IPS-18a (cell line): ENCODE results near the gene ALG1.
A peak's percentile ranks its signal among the peaks of the same experiment; 100 is the strongest.
"Not testable (repeated sequence)": the region's sequence is repeated elsewhere in the genome, so short reads cannot be mapped to it uniquely, and the experiment has no call there.

Experiments used
- H3K27ac ChIP-seq: one replicate; pipeline ENCODE4 v1.5.1; 2013; ENCODE audit warnings: low read length
- H3K27me3 ChIP-seq: one replicate; pipeline ENCODE4 v1.6.1; 2013; ENCODE audit warnings: mild to moderate bottlenecking, low read length; ENCODE audit not compliant: control insufficient read depth, insufficient read depth
- H3K36me3 ChIP-seq: one replicate; pipeline ENCODE4 v1.6.1; 2013; ENCODE audit warnings: low read depth, low read length; ENCODE audit not compliant: control insufficient read depth
- H3K4me1 ChIP-seq: one replicate; pipeline ENCODE4 v1.6.1; 2013; ENCODE audit warnings: low read depth, low read length; ENCODE audit not compliant: control insufficient read depth
- H3K4me3 ChIP-seq: one replicate; pipeline ENCODE4 v1.5.1; 2013; ENCODE audit warnings: low read length
- H3K9ac ChIP-seq: one replicate; pipeline ENCODE4 v1.6.1; 2013; ENCODE audit warnings: mild to moderate bottlenecking, low read length, moderate library complexity
- H3K9me3 ChIP-seq: one replicate; pipeline ENCODE4 v1.6.1; 2013; ENCODE audit warnings: low read depth, low read length; ENCODE audit not compliant: control insufficient read depth

Gene ALG1

DNA sequence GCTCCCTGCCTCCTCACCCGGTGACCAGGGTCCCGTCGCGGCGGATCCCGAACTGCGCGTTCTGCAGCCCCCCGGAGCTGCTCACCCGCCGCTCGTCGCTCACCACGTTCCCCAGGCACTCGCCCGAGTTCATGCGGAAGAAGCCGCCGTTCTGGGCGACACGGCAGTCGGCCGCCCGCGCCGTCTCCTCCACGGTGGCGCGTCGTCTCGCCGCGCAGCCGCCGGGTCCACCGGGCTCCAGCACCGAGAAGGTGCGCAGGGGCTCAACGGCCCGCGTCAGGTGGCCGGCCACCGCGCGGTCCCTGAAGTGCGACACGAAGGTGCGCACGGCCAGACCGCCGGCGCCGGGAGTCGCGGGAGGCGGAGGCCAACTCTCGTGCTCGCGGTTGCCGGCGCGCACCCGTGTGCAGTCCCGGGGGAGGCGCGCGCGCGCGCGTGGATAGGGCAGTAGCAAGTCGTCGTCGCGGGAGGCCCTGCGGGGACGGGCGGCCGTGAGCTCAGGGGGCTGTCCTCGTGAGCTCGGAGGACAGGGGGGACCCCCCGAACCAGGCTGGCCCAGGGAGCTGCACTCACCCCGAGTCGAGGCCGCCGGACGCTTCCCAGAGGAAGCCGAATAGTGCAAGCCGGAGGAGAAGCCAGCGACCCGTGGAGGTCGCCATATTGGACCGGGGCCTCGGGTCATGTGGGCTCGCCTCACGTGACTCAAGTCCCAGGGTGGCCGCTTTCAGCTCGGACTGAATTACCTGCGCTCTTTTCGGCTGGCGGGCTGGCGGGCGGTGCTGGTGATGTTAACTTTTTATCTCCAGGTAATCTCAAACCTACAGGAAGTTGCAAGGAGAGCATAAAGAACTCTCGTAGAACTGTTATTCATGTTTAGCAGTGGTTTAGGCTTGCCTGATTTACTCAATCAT, 38.1 kb upstream of the ALG1 start, which contains the start of gene NAGPA:
Gene NAGPA, minus strand, starts transcription at position 680 of the 911 bp plus-strand sequence. Its CDS starts 21 bp downstream, at position 659.
- peak within 1 kb of the TSS; percentile 50 for H3K9ac ChIP-seq
- H3K36me3 ChIP-seq = no peaks in the 10 kb centered on the region
- H3K9me3 ChIP-seq = no peaks in the 10 kb centered on the region
- peak within 1 kb of the TSS; percentile 68 for H3K4me3 ChIP-seq
- peaks cover 5% of the 10 kb centered on the region for H3K4me1 ChIP-seq
- peaks cover 7% of the 10 kb centered on the region for H3K27me3 ChIP-seq
- no peak within 1 kb of the TSS for H3K27ac ChIP-seq

DNA sequence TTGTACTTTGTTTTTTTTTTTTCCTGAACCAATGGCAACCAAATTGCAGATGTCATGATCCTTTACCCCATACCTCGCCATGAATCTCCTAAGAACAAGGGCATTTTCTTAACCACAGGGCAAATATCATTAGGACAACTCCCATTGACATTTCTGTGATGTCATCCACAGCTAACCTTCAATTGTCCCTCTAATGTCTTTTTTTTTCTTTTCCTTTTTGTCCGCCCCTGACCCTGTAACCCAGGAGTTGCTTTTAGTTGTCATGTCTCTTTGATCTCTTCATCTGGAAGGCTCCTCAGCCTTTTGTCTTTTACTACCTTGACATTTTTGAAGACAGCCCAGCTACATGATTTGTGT, 37.5 kb upstream of the ALG1 start:
- no peaks in the 10 kb centered on the region for H3K9me3 ChIP-seq

GRCh38 chr16:5035909-5036227, 35.8 kb upstream of the ALG1 start:
- H3K27ac ChIP-seq = no peak overlapping the region
- H3K4me3 ChIP-seq = no peak overlapping the region
- H3K9me3 ChIP-seq = no peaks in the 10 kb centered on the region
- H3K4me1 ChIP-seq = peaks cover 5% of the 10 kb centered on the region
- H3K27me3 ChIP-seq = peaks cover 7% of the 10 kb centered on the region
- no peak overlapping the region for H3K9ac ChIP-seq
- no peaks in the 10 kb centered on the region for H3K36me3 ChIP-seq

More for the DNA sequence above, 37.5 kb upstream of the ALG1 start:
- Histone ChIP-seq H3K9ac (peak overlapping the region; percentile 50), H3K27ac (no peak overlapping the region), H3K36me3 (no peaks in the 10 kb centered on the region), H3K4me3 (peak overlapping the region; percentile 68), H3K27me3 (peaks cover 7% of the 10 kb centered on the region), H3K4me1 (peaks cover 5% of the 10 kb centered on the region)

- Histone ChIP-seq H3K9me3 (no peaks in the 10 kb centered on the region), H3K36me3 (no peaks in the 10 kb centered on the region), H3K27me3 (peaks cover 7% of the 10 kb centered on the region), H3K4me3 (no peak overlapping the region), H3K4me1 (peaks cover 5% of the 10 kb centered on the region), H3K9ac (no peak overlapping the region), H3K27ac (no peak overlapping the region)
These were observed 35.2 kb upstream of the ALG1 start for GRCh38 chr16:5036228-5037156.

DNA sequence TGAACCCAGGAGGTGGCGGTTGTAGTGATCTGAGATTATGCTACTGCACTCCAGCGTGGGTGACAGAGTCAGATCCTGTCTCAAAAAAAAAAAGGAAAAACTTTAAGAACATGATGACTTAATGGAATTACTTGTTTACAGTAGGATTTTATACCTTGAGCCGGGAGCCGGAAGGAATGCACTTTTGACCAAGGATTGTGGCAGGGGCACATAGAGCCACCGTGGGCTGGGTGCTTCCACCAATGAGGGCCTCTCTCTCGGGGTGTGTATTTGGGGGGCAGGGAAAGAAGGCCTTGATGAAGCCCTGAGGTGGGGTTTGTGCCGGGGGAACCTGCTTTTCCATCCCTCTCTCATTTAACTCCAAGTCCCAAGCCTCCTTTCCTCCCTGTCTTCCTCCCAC, 31.2 kb upstream of the ALG1 start:
- H3K4me1 ChIP-seq = peaks cover 5% of the 10 kb centered on the region
- H3K27ac ChIP-seq = no peak overlapping the region
- no peak overlapping the region for H3K4me3 ChIP-seq
- no peaks in the 10 kb centered on the region for H3K36me3 ChIP-seq
- no peaks in the 10 kb centered on the region for H3K27me3 ChIP-seq
- no peak overlapping the region for H3K9ac ChIP-seq
- no peaks in the 10 kb centered on the region for H3K9me3 ChIP-seq

- no peak overlapping the region for H3K9ac ChIP-seq
- H3K27ac ChIP-seq = no peak overlapping the region
These were observed 30.0 kb upstream of the ALG1 start for GRCh38 chr16:5041600-5042133.

DNA sequence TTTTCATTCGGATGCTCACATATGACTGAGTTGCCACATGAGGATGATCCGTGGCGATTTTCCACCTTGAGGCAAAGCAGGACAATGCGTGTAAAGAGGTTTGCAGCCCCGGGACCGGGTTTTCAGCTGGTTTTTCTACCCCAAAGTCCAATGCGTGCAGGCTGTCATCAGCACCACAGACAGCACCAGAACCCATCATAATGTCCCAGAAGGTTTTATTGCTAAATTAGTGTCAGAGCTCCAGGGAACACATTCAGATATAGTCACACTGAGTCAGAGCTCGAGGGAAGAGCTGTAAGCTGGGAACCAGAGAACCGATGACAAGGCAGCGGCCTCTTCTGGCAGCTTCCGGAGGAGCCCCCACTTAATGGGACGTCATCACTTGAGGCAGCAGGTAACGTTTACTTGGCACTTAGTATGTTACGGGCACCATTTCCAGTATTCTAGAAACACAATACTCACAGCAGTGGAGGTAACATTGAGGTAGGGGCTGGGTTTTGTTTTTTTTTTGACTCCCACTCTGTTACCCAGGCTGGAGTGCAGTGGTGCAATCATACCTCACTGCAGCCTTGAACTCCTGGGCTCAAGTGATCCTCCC, 29.0 kb upstream of the ALG1 start:
- Histone ChIP-seq H3K4me1 (no peaks in the 10 kb centered on the region), H3K27ac (no peak overlapping the region), H3K36me3 (no peaks in the 10 kb centered on the region), H3K9me3 (no peaks in the 10 kb centered on the region), H3K27me3 (no peaks in the 10 kb centered on the region), H3K9ac (no peak overlapping the region), H3K4me3 (no peak overlapping the region)

More at GRCh38 chr16:5041600-5042133, 30.0 kb upstream of the ALG1 start:
- H3K9me3 ChIP-seq = no peaks in the 10 kb centered on the region
- H3K4me3 ChIP-seq = no peak overlapping the region
- peaks cover under 1% of the 10 kb centered on the region for H3K4me1 ChIP-seq
- no peaks in the 10 kb centered on the region for H3K27me3 ChIP-seq
- no peaks in the 10 kb centered on the region for H3K36me3 ChIP-seq

DNA sequence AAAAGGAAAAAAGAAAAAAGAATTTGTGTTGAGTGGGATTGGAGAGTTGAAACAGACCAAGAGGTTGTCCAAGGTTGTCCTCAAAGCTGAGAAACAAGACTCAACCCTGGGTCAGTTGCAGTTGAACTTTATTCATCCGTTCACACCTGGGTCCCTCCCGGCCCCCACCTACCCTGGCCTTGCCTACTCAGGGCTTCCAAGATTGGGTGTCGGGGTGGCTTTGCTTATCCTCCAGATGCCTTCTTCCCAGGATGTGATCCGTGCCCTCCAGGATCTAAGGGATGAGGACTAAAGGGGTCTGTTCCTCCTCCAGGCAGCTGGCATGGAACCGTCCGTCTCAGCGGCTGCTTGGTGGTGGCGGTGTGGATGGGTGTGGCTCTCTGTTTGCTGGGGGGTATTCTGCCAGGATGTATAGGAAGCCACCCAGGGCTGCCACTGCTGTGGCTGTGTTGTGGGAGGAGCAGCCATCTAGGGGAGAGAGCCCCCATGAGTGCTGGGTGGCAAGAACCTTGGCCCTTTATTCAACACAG, 27.6 kb upstream of the ALG1 start:
- H3K4me1 ChIP-seq = no peaks in the 10 kb centered on the region
- no peak overlapping the region for H3K4me3 ChIP-seq
- H3K27ac ChIP-seq = no peak overlapping the region
- H3K36me3 ChIP-seq = no peaks in the 10 kb centered on the region
- H3K9me3 ChIP-seq = no peaks in the 10 kb centered on the region
- no peak overlapping the region for H3K9ac ChIP-seq
- no peaks in the 10 kb centered on the region for H3K27me3 ChIP-seq

DNA sequence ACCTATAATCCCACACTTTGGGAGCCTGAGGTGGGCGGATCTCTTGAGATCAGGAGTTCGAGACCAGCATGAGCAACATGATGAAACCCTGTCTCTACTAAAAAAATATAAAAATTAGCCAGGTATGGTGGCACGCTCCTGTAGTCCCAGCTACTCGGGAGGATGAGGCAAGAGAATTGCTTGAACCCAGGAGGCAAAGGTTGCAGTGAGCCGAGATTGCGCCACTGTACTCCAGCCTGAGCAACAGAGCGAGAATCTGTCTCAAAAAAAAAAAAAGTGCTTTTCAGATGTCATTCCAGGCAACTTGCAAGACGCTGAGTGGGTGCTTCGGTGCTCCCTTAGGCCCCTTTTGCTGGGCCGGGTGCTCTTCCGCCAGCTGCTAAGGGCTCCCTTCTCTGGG, 27.1 kb upstream of the ALG1 start:
- H3K27ac ChIP-seq, H3K27me3 ChIP-seq, H3K36me3 ChIP-seq, H3K9me3 ChIP-seq, H3K4me3 ChIP-seq, H3K4me1 ChIP-seq, H3K9ac ChIP-seq: not testable (repeated sequence)

DNA sequence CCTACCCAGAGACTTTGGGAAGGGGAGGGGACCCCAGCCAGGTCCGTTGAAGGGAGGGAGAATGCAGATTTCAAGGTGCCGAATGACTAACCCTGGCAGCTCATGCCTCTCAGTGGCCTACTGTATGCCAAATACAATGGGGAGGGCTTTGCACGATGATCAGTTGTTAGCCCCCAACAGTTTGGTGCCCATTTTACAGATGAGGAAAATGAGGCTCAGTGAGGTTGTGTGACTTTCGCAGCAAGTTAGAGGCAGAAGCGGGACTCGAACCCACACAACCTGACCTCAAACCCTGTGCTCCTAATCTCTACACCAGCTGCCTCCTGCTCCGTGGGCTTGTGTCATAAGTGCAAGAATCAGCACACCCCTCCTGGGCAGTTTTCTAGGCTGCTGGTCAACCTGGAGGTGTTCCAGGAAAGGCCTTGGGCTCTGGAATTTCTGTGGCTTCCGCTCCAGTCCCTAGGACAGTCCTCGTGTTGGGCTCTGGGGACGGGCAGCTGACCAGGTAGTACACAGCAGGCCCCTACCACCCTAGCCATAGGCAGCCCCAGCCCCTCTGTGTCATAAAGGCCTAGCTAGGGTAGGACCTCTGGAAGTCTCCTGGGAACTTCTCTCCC, 26.0 kb upstream of the ALG1 start:
- H3K27me3 ChIP-seq = no peaks in the 10 kb centered on the region
- no peak overlapping the region for H3K27ac ChIP-seq
- H3K4me3 ChIP-seq = no peak overlapping the region
- H3K4me1 ChIP-seq = no peaks in the 10 kb centered on the region
- no peaks in the 10 kb centered on the region for H3K36me3 ChIP-seq
- H3K9ac ChIP-seq = no peak overlapping the region
- H3K9me3 ChIP-seq = no peaks in the 10 kb centered on the region

GRCh38 chr16:5046914-5047313, 24.7 kb upstream of the ALG1 start:
- no peaks in the 10 kb centered on the region for H3K27me3 ChIP-seq
- no peaks in the 10 kb centered on the region for H3K36me3 ChIP-seq
- H3K4me1 ChIP-seq = no peaks in the 10 kb centered on the region
- H3K9ac ChIP-seq = no peak overlapping the region
- no peak overlapping the region for H3K4me3 ChIP-seq
- no peak overlapping the region for H3K27ac ChIP-seq
- H3K9me3 ChIP-seq = no peaks in the 10 kb centered on the region
